22Rv1 (cell line): ENCODE data around the gene CMPK2.

Source experiments
- ZFX ChIP-seq: fragments of 450-650 bp; IDR thresholded peaks from 2 replicates; pipeline ENCODE4 v1.6.1; 2017; ENCODE audit warnings: antibody characterized with exemption, borderline replicate concordance
- TF ChIP-seq, protein P1 (sequence below): fragments of 450-650 bp; IDR thresholded peaks from 2 replicates; pipeline ENCODE4 v1.5.1; 2017; ENCODE audit warnings: mild to moderate bottlenecking

DNA sequence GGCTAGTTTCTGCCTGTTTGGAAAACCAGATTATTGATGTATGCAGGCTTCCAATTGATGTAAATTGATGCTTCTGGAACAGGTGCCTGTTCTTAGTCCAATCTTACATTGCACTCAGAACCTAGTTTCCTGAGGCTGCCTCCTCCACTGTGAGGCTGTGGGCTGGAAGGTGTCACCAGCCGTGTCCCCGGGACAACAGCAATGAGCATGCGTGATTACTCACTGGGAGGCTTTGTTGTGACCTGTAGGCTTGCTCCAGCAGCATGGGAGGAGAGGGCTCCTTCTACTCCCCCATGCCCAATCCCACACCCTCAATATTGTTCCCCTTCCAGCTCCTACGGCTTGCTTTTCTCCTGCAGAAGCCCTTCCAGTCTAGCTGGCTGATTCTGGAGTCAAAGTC lies 23.0 kb upstream of the CMPK2 start:
- TF ChIP-seq, protein P1, sequence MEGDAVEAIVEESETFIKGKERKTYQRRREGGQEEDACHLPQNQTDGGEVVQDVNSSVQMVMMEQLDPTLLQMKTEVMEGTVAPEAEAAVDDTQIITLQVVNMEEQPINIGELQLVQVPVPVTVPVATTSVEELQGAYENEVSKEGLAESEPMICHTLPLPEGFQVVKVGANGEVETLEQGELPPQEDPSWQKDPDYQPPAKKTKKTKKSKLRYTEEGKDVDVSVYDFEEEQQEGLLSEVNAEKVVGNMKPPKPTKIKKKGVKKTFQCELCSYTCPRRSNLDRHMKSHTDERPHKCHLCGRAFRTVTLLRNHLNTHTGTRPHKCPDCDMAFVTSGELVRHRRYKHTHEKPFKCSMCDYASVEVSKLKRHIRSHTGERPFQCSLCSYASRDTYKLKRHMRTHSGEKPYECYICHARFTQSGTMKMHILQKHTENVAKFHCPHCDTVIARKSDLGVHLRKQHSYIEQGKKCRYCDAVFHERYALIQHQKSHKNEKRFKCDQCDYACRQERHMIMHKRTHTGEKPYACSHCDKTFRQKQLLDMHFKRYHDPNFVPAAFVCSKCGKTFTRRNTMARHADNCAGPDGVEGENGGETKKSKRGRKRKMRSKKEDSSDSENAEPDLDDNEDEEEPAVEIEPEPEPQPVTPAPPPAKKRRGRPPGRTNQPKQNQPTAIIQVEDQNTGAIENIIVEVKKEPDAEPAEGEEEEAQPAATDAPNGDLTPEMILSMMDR: no peak
- no peak for TF ChIP-seq ZFX
